Bronchial epithelial cell (primary cell): Measurements from ENCODE around the gene SLC16A5. TPM values are rescaled to one million over a fixed set of nuclear protein-coding genes. Genes with fewer than 3 reads are reported as not detected.

Experiments
- DNase-seq: peaks from one replicate; pipeline ENCODE4 v3.0.0-alpha.2; 2010; ENCODE audit warnings: low read depth
- FAIRE-seq: peaks from 2 replicates; lab custom pipeline; 2011; peaks lifted over from hg19 to GRCh38; lab: Jason Lieb, UNC
- H3K27me3 ChIP-seq: 2 replicates; pipeline ENCODE4 v1.5.1; 2011; ENCODE audit warnings: low read length; ENCODE audit not compliant: control insufficient read depth, insufficient read depth
- H3K36me3 ChIP-seq: 2 replicates; pipeline ENCODE4 v1.5.1; 2011; ENCODE audit warnings: low read length; ENCODE audit not compliant: control insufficient read depth, insufficient read depth
- H3K4me3 ChIP-seq: 2 replicates; pipeline ENCODE4 v1.5.1; 2011; ENCODE audit warnings: mild to moderate bottlenecking, low read depth, low read length, control low read depth
- total RNA-seq: library from RNA; depleted of rRNA; stranded (reverse); fragments of >200 nt; gene quantifications from 2 replicates; pipeline ENCODE4 v1.2.1, GENCODE V29; 2014
- TF ChIP-seq, protein P1 (sequence below): IDR thresholded peaks from 2 replicates; pipeline ENCODE4 v1.5.1; 2011; ENCODE audit warnings: mild to moderate bottlenecking, moderate library complexity, low read length, control low read depth, inconsistent platforms; ENCODE audit not compliant: insufficient read depth, severe bottlenecking

Gene SLC16A5
- total RNA-seq, 1 donor from 2014 or later: 15.0 TPM

DNA sequence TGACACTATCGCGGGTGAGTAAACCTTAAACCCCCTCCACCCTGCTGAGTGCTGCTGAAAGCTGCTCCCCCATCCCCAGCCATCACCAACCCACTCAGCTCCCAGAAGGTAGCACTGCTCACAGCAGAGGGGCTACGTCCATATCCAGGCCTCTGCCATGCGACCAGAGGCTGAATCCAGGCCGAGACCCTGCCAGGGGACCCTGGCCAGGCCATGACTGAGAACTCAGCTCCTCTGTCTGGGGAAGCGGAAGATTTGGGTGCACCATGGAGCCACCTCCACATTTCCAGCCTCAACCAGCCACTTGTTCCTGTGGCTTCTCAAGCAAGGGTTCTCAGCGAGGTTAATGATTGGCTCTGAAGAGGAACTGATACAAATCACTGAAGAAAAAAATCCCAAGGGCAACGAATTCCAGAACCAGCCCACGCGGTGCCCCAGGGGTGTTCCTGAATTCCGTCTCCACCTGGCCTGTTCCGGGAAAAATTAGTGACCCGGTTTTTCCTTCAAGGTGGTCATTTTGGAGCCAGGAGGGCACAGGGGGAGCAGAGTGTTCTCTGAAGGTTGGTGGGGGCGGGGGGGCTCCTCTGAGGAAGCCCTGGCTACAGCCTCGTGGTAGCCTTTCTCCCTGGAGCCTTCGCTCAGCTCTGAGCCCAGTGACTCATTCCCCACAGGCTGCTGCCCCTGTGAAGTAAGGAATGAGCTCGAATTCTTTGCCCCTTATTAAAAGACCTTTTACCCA, 9.3 kb upstream of the SLC16A5 start:
- no peak for FAIRE-seq
- DNase-seq: peak; percentile 46
- no peaks in the 10 kb centered on the region for H3K36me3 ChIP-seq
- TF ChIP-seq, protein P1, sequence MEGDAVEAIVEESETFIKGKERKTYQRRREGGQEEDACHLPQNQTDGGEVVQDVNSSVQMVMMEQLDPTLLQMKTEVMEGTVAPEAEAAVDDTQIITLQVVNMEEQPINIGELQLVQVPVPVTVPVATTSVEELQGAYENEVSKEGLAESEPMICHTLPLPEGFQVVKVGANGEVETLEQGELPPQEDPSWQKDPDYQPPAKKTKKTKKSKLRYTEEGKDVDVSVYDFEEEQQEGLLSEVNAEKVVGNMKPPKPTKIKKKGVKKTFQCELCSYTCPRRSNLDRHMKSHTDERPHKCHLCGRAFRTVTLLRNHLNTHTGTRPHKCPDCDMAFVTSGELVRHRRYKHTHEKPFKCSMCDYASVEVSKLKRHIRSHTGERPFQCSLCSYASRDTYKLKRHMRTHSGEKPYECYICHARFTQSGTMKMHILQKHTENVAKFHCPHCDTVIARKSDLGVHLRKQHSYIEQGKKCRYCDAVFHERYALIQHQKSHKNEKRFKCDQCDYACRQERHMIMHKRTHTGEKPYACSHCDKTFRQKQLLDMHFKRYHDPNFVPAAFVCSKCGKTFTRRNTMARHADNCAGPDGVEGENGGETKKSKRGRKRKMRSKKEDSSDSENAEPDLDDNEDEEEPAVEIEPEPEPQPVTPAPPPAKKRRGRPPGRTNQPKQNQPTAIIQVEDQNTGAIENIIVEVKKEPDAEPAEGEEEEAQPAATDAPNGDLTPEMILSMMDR: no peak
- H3K27me3 ChIP-seq: no peaks in the 10 kb centered on the region
- H3K4me3 ChIP-seq: no peak overlapping the region

DNA sequence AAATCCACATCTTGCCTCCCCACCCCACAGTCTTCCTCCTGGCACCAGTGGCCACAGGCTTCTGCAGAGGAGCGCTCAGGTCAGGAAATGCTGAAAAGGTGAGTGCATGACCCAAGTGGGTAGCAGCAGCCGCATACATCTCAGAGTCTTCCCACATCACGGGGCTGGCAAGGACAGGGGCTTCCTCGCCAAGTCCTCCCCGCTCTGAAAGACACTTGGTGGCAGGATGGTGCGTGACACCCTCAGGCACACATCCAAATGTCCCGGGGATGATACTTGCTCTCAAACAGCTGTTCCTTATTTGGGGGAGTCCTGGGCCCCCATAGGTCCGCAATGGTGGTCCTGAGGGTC, 8.8 kb upstream of the SLC16A5 start:
- FAIRE-seq: no peak
- no peak for DNase-seq
- H3K36me3 ChIP-seq: no peaks in the 10 kb centered on the region
- TF ChIP-seq, protein P1: no peak
- no peak overlapping the region for H3K4me3 ChIP-seq
- H3K27me3 ChIP-seq: no peaks in the 10 kb centered on the region

DNA sequence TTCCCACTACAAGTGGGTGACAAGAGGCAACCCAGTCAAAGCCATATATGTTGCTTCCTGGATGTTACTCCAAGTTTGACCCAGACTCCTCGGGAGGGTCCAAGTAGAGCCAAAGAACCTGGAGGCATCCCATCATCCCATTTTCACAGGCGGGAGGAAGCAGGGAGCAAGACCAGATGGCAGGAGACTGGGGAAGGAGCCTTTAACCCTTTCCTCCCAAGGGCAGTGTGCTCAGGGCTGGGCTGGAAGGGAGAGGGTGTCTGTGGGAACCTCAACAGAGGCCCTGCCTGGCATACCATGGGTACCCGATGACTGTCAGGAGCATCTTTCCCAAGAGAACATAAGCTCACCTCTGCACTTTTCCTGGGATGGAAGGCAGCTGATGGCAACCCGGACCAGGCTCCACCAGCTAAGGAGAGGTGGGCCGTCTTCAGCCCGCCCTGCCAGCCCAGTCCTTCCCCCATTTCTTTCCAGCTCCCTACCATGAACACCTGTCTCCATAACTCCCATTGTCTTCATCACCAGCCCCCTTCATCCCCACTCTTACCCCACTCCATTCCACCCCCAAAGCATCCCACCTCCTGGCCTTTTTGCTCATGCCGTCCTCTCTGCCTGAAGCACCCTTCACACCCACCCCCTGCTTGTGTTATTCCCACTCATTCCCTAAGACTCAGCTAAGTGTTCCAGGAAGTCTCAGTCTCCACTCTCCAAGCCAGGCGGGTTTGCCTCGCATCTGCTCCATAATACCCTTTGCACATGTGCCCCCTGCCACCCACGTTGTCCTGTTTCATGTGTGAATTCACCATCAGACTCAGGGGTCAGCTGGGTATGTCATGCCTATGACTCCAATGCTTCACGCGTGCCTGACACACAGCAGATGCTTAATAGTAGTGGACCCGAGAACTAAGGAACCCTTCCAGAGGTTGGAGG, 5.9 kb upstream of the SLC16A5 start:
- TF ChIP-seq, protein P1: no peak
- DNase-seq (no peak), FAIRE-seq (no peak)
- H3K27me3 ChIP-seq: no peaks in the 10 kb centered on the region
- H3K4me3 ChIP-seq: no peak overlapping the region
- H3K36me3 ChIP-seq: no peaks in the 10 kb centered on the region

DNA sequence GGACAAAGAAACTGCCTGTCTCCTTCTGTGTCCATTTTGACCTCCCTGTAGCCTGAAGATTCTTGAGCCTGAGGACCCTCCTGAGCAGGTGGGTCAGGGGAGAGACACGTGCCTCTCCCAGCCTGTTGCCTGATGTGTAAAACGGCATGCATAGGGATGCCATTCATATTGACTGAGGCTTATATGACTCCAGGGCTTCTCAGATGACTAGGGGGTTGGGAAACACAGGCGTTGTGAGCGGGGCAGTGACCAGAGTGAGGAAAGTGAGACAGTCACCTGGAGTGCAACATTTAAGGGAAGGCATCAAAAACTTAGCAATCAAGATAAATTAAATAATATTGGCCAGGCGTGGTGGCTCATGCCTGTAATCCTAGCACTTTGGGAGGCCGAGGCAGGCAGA, 5.1 kb upstream of the SLC16A5 start:
- FAIRE-seq (no peak), DNase-seq (no peak)
- Histone ChIP-seq H3K27me3 (no peaks in the 10 kb centered on the region), H3K36me3 (no peaks in the 10 kb centered on the region), H3K4me3 (no peak overlapping the region)
- TF ChIP-seq, protein P1: no peak

DNA sequence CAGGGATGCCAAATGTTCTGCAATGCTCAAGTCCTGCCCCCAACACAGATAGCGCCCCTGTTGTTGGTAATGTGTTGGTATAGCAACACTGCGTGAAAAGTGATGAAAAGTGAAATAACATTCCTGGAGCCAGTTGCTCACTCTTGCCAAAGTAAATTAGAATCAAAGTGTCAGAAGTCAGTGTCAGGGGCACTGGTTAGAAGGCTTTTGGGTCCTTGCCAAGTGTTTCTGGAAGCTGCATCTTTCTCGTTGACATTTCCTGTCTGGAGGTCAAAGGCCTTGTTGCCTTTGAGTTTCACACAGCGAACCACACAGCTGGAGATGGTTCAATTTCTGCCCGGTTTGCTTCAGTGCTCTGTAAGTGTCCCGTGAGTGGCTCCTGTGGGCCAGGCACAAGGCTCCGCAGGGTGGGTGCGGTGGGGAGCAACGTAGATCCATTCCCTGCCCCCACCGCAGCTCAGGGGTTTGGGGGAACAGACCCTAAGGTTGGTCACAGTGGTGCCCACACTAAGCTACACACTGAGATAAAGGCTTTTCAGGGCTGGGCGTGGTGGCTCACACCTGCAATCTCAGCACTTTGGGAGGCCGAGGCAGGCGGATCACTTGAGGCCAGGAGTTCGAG, 3.6 kb upstream of the SLC16A5 start:
- TF ChIP-seq, protein P1: no peak
- Histone ChIP-seq H3K4me3 (no peak overlapping the region), H3K27me3 (no peaks in the 10 kb centered on the region), H3K36me3 (no peaks in the 10 kb centered on the region)
- DNase-seq: no peak
- no peak for FAIRE-seq
